SK-N-MC (cell line): ENCODE results near the gene SMG6.

Source experiments
- EZH2 ChIP-seq: fragments of 200-600 bp; sonication (generic); IDR thresholded peaks from one replicate; pipeline ENCODE4 v1.6.1; 2017; ENCODE audit warnings: antibody characterized with exemption
- POLR2AphosphoS5 ChIP-seq: IDR thresholded peaks from 2 replicates; pipeline ENCODE4 v1.6.1; 2012; ENCODE audit warnings: mild to moderate bottlenecking, low read depth, low read length, borderline replicate concordance

DNA sequence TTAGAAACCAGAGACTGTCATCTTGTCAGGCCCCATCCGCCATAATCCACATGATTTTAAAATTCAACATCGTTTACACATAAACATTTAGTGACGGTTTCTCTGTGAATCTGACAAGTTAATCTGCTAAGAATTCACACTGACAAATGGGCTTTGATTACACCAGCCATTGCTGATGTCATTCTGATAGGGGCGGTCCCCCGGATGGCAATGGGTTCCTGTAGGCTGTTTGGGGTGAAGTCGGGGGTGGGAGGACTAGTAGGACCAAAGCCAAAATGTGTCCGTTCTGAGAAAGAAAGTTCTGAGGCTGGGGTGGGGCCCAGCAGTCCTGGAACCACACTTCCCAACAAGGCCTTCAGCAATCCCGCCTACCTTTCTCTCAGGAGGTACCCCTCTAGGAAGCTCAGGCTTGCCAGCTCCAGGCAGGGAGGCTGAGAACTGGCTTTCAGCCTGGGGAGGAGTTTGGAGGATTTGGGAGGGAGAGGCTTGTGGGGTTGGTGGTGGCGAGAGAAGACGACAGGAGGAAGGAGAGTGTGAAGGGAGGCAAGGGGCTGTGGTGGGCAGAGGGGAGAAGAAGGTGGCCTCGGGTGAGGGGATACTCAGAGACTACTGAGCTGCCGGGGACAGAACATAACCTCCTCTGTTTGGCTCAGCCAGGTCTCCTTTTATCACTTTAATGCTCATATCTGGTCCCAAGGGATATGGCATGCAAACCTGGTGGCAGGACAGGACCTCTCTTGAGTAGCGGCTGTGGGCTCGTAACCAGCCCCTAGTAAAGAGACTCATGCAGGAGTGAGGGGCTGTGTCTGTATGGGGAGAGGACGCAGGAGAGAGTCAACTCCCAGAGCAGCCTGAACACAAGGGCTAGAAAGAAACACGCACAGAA is 240.1 kb downstream of the SMG6 start:
- TF ChIP-seq POLR2AphosphoS5, result no peak
- no peak for TF ChIP-seq EZH2
